Measurements from ENCODE around the gene PHF1.

The PHF1 gene

DNA sequence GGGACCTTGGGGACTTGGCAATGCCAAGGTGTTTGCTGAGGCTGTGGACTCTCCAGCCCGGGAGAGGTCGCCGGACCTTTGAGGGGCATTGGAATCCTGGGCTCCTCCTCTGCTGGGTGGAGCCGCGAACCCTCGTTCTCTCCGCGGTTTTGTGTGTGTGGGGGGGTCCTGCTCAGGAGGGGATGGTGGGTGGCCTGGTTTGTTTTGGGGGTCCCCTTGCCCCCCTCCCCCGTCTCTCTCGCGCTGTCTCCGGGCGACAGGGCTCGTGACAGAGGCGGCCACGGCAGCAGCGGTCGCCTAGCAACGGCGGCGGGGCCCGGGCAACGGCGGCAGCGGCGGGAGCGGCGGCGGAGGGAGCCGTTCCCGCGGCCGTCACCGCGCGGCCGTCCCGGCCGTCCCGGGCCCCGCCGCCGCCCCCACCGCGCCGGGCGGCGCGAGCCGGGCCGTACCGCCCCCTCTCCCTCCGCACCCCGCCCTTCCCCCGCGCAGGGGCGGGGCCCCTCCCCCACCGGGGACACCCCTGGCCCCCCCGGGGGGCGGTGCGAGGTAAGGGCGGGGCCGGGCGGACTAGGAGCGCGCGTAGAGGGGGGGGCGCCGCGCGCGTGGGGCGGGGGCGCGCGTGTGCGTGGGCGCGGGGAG lies 16.9 kb downstream of the PHF1 start:
- no peak for TF ChIP-seq SPI1 (IDR thresholded peaks at IDR 0.05; ENCODE audit: borderline replicate concordance, low read depth)
- Histone ChIP-seq H3K27ac (replicated peaks) (no peak overlapping the region; the same call in 1 of the 2 replicates), H3K4me3 (replicated peaks; ENCODE audit: insufficient read depth, low read length) (peak overlapping the region; percentile 44), H3K27me3 (ENCODE audit: insufficient read depth, poor library complexity, severe bottlenecking) (no peaks in the 10 kb centered on the region)
- peak in 1 of 2 experiments; percentile 27 for DNase-seq (ENCODE audit: low read depth in 1 of 2, low spot score in 1 of 2)

GRCh38 chr6:33428224-33428965 lies 17.6 kb downstream of the PHF1 start:
- Histone ChIP-seq H3K4me3 (replicated peaks; ENCODE audit: insufficient read depth, low read length) (peak overlapping the region; percentile 35), H3K27ac (replicated peaks) (peak overlapping the region; percentile 46), H3K27me3 (ENCODE audit: insufficient read depth, poor library complexity, severe bottlenecking) (no peaks in the 10 kb centered on the region)
- TF ChIP-seq REST (IDR thresholded peaks at IDR 0.05; ENCODE audit: insufficient replicate concordance, low read depth), result no peak
- peak; percentile 69; the same call in 1 of the 2 replicates for TF ChIP-seq POLR2AphosphoS5 (IDR thresholded peaks at IDR 0.05; ENCODE audit: low read depth)
- no peak for TF ChIP-seq GABPA (IDR thresholded peaks at IDR 0.05; ENCODE audit: low read depth)
- no peak for TF ChIP-seq SPI1 (IDR thresholded peaks at IDR 0.05; ENCODE audit: borderline replicate concordance, low read depth)
- peak; percentile 2 for TF ChIP-seq CTCF (IDR thresholded peaks at IDR 0.05; ENCODE audit: insufficient read depth, low read length)
- DNase-seq (ENCODE audit: low read depth in 1 of 2, low spot score in 1 of 2), result peak; percentile 70

DNA sequence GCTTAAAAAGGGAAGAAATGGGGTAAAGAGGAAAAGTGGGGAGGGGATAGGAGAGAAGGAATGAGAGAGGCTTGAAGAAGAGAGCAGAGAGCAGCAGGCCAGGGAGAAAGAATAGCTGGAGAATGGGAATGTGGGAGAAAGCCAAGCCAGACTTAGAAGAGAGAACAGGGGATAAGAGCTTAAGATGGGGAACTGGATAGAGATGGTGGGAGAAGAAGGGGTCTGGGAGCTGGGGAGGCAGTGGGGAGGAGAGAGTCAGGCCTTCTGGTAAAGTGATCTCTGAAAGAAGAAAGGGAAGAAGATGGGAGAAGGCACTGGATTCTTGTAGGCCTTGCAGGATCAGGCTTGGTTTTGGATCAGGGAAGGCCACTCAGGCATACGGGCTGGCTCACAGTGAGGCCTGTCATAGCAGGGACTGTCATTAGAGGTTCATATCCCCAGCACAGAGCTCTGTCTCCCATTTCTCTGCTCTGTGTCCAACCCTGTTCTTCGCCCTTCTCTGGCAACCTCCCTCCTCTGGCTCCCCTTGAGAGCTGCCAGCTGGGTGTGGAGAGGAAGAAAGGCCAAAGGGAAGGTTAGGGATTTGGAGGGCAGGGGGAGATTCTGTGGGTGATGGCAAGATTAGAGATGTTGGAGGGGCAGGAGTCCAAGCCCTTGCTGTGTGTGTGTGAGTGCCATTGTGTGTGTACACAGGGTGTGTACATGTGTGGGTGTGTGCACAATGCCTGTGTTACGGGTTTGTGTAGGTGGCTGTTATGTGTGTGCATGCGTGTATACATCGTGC lies 18.3 kb downstream of the PHF1 start:
- no peak overlapping the region for H3K4me3 ChIP-seq (replicated peaks; ENCODE audit: insufficient read depth, low read length)
- H3K27ac ChIP-seq (replicated peaks), result no peak overlapping the region

More for the DNA sequence above, 18.3 kb downstream of the PHF1 start:
- TF ChIP-seq SPI1 (IDR thresholded peaks at IDR 0.05; ENCODE audit: borderline replicate concordance, low read depth), result no peak
- TF ChIP-seq CTCF (IDR thresholded peaks at IDR 0.05; ENCODE audit: insufficient read depth, low read length), result no peak
- TF ChIP-seq REST (IDR thresholded peaks at IDR 0.05; ENCODE audit: insufficient replicate concordance, low read depth), result no peak
- no peak for TF ChIP-seq POLR2AphosphoS5 (IDR thresholded peaks at IDR 0.05; ENCODE audit: low read depth)
- TF ChIP-seq GABPA (IDR thresholded peaks at IDR 0.05; ENCODE audit: low read depth), result no peak
- no peaks in the 10 kb centered on the region for H3K27me3 ChIP-seq (ENCODE audit: insufficient read depth, poor library complexity, severe bottlenecking)
- no peak for DNase-seq (ENCODE audit: low read depth in 1 of 2, low spot score in 1 of 2)
